Measurements from ENCODE around the gene DPP7.
A peak's percentile ranks its signal among the peaks of the same experiment; 100 is the strongest.

The DPP7 gene

GRCh38 chr9:137114613-137115393 is at the start of gene DPP7:
DPP7 (minus strand) TSS chr9:137114733; CDS start chr9:137114713, 20 bp downstream.
- TF ChIP-seq, protein P1, sequence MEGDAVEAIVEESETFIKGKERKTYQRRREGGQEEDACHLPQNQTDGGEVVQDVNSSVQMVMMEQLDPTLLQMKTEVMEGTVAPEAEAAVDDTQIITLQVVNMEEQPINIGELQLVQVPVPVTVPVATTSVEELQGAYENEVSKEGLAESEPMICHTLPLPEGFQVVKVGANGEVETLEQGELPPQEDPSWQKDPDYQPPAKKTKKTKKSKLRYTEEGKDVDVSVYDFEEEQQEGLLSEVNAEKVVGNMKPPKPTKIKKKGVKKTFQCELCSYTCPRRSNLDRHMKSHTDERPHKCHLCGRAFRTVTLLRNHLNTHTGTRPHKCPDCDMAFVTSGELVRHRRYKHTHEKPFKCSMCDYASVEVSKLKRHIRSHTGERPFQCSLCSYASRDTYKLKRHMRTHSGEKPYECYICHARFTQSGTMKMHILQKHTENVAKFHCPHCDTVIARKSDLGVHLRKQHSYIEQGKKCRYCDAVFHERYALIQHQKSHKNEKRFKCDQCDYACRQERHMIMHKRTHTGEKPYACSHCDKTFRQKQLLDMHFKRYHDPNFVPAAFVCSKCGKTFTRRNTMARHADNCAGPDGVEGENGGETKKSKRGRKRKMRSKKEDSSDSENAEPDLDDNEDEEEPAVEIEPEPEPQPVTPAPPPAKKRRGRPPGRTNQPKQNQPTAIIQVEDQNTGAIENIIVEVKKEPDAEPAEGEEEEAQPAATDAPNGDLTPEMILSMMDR (IDR thresholded peaks at IDR 0.05; ENCODE audit: insufficient read depth, missing control alignments): no peak
- FAIRE-seq: no peak
- DNase-seq (ENCODE audit: insufficient read length, low spot score): peak; percentile 97

DNA sequence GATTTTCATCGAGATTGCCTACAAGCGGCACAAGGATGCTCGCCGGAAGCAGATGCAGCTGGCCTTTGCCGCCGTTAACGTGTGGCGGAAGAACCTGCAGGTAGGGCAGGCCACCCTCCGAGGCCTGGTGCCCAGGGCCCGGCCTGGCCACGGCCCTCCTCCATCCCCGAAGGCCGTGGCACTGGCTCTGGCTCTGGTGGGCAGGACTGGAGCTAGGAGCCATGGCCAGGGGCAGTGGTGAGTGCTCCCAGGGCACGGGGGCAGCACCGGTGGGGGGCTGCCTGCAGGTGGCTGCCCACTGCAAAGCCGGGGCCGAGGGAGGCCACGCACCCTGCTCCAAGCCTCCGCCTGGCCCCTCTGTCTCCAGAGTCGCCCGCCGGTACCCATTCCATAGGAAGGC is 49.3 kb upstream of the DPP7 start:
- no peak for DNase-seq (ENCODE audit: insufficient read length, low spot score)
- TF ChIP-seq, protein P1 (IDR thresholded peaks at IDR 0.05; ENCODE audit: insufficient read depth, missing control alignments): no peak
- FAIRE-seq: no peak

DNA sequence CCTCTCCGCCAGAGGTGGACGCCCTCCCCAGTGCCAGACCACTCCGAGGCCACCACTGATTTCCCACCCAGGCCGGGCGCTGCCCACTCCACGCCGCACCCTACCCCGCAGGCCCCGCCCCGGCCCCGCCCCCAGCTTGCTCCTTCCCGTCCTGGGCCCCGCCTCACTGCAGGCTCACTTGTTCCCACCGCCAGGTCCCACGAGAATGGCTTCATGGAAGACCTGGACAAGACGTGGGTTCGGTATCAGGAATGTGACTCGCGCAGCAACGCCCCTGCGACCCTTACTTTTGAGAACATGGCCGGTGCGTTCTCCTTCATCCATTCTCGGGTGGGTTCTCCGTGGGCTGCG is 48.8 kb upstream of the DPP7 start:
- DNase-seq (ENCODE audit: insufficient read length, low spot score) (no peak), FAIRE-seq (no peak)
- TF ChIP-seq, protein P1 (IDR thresholded peaks at IDR 0.05; ENCODE audit: insufficient read depth, missing control alignments): no peak

GRCh38 chr9:137162505-137163364 is 48.2 kb upstream of the DPP7 start:
- DNase-seq (ENCODE audit: insufficient read length, low spot score): no peak
- TF ChIP-seq, protein P1 (IDR thresholded peaks at IDR 0.05; ENCODE audit: insufficient read depth, missing control alignments): peak; percentile 12
- no peak for FAIRE-seq

DNA sequence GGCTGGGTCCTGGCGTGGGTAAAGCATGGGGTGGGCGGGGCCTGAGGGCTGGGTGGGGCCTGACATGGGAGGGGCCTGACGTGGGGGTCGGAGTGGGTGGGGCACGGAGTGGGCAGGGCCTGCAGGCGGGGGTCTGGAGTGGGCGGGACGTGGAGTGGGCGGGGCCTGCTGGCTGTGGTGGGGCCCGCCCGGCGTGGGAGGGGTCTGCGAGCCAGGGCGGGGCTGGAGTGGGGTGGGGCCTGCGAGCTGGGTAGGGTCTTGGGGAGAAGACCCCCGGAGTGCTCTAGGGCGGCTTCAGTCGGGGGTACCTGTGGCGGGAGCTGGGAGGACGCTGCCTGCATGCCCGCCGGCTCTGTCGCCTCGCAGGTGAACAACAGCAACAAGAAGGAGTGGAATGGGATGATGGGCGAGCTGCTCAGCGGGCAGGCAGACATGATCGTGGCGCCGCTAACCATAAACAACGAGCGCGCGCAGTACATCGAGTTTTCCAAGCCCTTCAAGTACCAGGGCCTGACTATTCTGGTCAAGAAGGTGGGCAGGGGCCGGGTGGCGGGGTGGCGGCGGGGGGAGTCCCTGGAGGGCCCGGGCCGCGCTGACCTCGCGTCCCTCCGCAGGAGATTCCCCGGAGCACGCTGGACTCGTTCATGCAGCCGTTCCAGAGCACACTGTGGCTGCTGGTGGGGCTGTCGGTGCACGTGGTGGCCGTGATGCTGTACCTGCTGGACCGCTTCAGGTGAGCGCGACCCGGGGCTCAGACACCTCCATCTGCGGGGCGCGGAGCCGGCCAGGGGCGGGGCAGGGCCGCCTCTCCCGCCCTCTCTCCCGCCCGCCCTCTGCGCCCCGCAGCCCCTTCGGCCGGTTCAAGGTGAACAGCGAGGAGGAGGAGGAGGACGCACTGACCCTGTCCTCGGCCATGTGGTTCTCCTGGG is 47.3 kb upstream of the DPP7 start:
- FAIRE-seq (no peak), DNase-seq (ENCODE audit: insufficient read length, low spot score) (no peak)
- TF ChIP-seq, protein P1 (IDR thresholded peaks at IDR 0.05; ENCODE audit: insufficient read depth, missing control alignments): no peak

DNA sequence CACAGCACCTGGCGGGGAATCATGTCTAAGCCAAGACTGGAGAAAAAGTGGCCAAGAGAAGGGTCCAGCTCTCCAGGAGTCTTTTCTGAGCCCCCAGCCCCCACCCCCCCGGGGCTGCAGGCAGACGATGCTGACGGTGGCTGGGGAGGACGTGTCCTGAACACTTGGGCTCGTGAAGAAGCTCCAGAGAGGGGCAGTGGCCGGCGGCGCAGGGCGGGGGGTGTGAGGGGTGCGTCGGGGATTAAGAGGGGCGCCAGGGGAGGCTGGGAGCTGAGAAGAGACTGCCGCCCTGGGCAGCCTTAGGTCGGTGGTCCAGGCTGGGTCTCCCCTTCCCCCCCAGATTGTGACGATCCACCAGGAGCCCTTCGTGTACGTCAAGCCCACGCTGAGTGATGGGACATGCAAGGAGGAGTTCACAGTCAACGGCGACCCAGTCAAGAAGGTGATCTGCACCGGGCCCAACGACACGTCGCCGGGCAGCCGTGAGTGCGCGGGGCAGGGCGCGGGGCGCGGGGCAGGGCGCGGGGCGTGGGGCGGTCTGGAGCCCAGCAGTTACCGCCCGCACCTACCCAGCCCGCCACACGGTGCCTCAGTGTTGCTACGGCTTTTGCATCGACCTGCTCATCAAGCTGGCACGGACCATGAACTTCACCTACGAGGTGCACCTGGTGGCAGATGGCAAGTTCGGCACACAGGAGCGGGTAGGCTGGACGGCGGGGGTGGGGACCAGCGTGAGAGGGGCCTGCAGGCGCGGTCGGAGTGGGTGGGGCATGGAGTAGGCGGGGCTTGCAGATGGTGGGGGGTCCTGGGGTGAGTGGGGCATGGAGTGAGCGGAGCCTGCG is 46.4 kb upstream of the DPP7 start:
- DNase-seq (ENCODE audit: insufficient read length, low spot score): no peak
- FAIRE-seq: no peak
- TF ChIP-seq, protein P1 (IDR thresholded peaks at IDR 0.05; ENCODE audit: insufficient read depth, missing control alignments): no peak
